Central memory CD8-positive, alpha-beta T cell (primary cell): Measurements from ENCODE around the gene SPATA20.
A peak's percentile ranks its signal among the peaks of the same experiment; 100 is the strongest.

Source experiments
- ATAC-seq: fragments of 150-1000 bp; cut with Tn5 transposase; replicated peaks from 2 replicates; pipeline ENCODE4 v1.10.0; 2022; ENCODE audit warnings: mild to moderate bottlenecking, moderate FRiP score, moderate number of reproducible peaks; ENCODE audit not compliant: poor library complexity, severe bottlenecking; ENCODE audit errors: extremely low read depth
- DNase-seq, 2 donors: peaks; one replicate each; pipeline ENCODE4 v3.0.0; 2021; ENCODE audit warnings: low spot score in 2 of 2
- H3K27ac Mint-ChIP-seq: one replicate; pipeline ENCODE4 v1.8.0; 2022; ENCODE audit warnings: low read depth, mild to moderate bottlenecking, moderate library complexity, mixed read lengths
- H3K27me3 Mint-ChIP-seq: one replicate; pipeline ENCODE4 v1.8.0; 2022; ENCODE audit warnings: mixed read lengths
- H3K36me3 Mint-ChIP-seq: one replicate; pipeline ENCODE4 v1.8.0; 2022; ENCODE audit warnings: mild to moderate bottlenecking, moderate library complexity, mixed read lengths; ENCODE audit not compliant: insufficient read depth
- H3K4me1 Mint-ChIP-seq: one replicate; pipeline ENCODE4 v1.8.0; 2022; ENCODE audit warnings: mixed read lengths
- H3K4me3 Mint-ChIP-seq: one replicate; pipeline ENCODE4 v1.8.0; 2022; ENCODE audit warnings: mild to moderate bottlenecking, moderate library complexity, mixed read lengths
- H3K9me3 Mint-ChIP-seq: one replicate; pipeline ENCODE4 v1.8.0; 2022; ENCODE audit warnings: mixed read lengths

The SPATA20 gene

GRCh38 chr17:50559674-50560184 lies 12.8 kb downstream of the SPATA20 start:
- DNase-seq = no peak
- Mint-ChIP-seq H3K4me3 (peak overlapping the region; percentile 76), H3K36me3 (peaks cover 5% of the 10 kb centered on the region), H3K27ac (no peak overlapping the region), H3K27me3 (peaks cover 62% of the 10 kb centered on the region), H3K9me3 (no peaks in the 10 kb centered on the region), H3K4me1 (peaks cover 22% of the 10 kb centered on the region)
- peak; percentile 13 for ATAC-seq

- H3K36me3 Mint-ChIP-seq = peaks cover 9% of the 10 kb centered on the region
- H3K27ac Mint-ChIP-seq = no peak within 1 kb of the TSS
- ATAC-seq = peak; percentile 90
- H3K4me1 Mint-ChIP-seq = peaks cover 28% of the 10 kb centered on the region
- H3K27me3 Mint-ChIP-seq = peaks cover 68% of the 10 kb centered on the region
- peak; percentile 70 to 76 for DNase-seq
- no peaks in the 10 kb centered on the region for H3K9me3 Mint-ChIP-seq
- H3K4me3 Mint-ChIP-seq = peak within 1 kb of the TSS; percentile 76
These were observed 13.3 kb downstream of the SPATA20 start, which contains the start of gene CACNA1G for GRCh38 chr17:50560185-50560824. Gene CACNA1G (plus strand): TSS chr17:50560715. CDS start chr17:50561460, 745 bp downstream.

GRCh38 chr17:50560931-50561745 lies 14.2 kb downstream of the SPATA20 start:
- Mint-ChIP-seq H3K4me1 (peaks cover 35% of the 10 kb centered on the region), H3K36me3 (peaks cover 16% of the 10 kb centered on the region), H3K4me3 (peak overlapping the region; percentile 76), H3K27me3 (peaks cover 76% of the 10 kb centered on the region), H3K27ac (no peak overlapping the region), H3K9me3 (no peaks in the 10 kb centered on the region)
- DNase-seq (no peak), ATAC-seq (no peak)

GRCh38 chr17:50561746-50562141 lies 14.8 kb downstream of the SPATA20 start:
- DNase-seq (no peak), ATAC-seq (no peak)
- no peak overlapping the region for H3K27ac Mint-ChIP-seq
- peak overlapping the region; percentile 69 for H3K4me3 Mint-ChIP-seq
- H3K36me3 Mint-ChIP-seq = peaks cover 16% of the 10 kb centered on the region
- peaks cover 82% of the 10 kb centered on the region for H3K27me3 Mint-ChIP-seq
- H3K4me1 Mint-ChIP-seq = peaks cover 35% of the 10 kb centered on the region
- H3K9me3 Mint-ChIP-seq = no peaks in the 10 kb centered on the region

- DNase-seq = no peak
- H3K4me3 Mint-ChIP-seq = peak overlapping the region; percentile 69
These were observed 15.5 kb downstream of the SPATA20 start for GRCh38 chr17:50562242-50563091.

GRCh38 chr17:50563092-50563511 lies 16.1 kb downstream of the SPATA20 start:
- ATAC-seq (no peak), DNase-seq (no peak)
- H3K9me3 Mint-ChIP-seq = no peaks in the 10 kb centered on the region
- peaks cover 14% of the 10 kb centered on the region for H3K36me3 Mint-ChIP-seq
- H3K27ac Mint-ChIP-seq = no peak overlapping the region
- H3K27me3 Mint-ChIP-seq = peaks cover 86% of the 10 kb centered on the region
- H3K4me3 Mint-ChIP-seq = no peak overlapping the region
- peaks cover 35% of the 10 kb centered on the region for H3K4me1 Mint-ChIP-seq

More at GRCh38 chr17:50562242-50563091, 15.5 kb downstream of the SPATA20 start:
- H3K9me3 Mint-ChIP-seq = no peaks in the 10 kb centered on the region
- H3K36me3 Mint-ChIP-seq = peaks cover 14% of the 10 kb centered on the region
- H3K27me3 Mint-ChIP-seq = peaks cover 86% of the 10 kb centered on the region
- ATAC-seq = no peak
- H3K4me1 Mint-ChIP-seq = peaks cover 35% of the 10 kb centered on the region
- no peak overlapping the region for H3K27ac Mint-ChIP-seq

- Mint-ChIP-seq H3K4me1 (peaks cover 25% of the 10 kb centered on the region), H3K36me3 (peaks cover 15% of the 10 kb centered on the region), H3K9me3 (no peaks in the 10 kb centered on the region), H3K27ac (no peak overlapping the region), H3K4me3 (no peak overlapping the region), H3K27me3 (peaks cover 75% of the 10 kb centered on the region)
- ATAC-seq (no peak), DNase-seq (no peak)
These were observed 17.9 kb downstream of the SPATA20 start for GRCh38 chr17:50564916-50565315.

GRCh38 chr17:50565402-50566350 lies 18.7 kb downstream of the SPATA20 start:
- Mint-ChIP-seq H3K27ac (peak overlapping the region; percentile 80), H3K4me1 (peaks cover 22% of the 10 kb centered on the region), H3K4me3 (no peak overlapping the region), H3K36me3 (peaks cover 15% of the 10 kb centered on the region), H3K9me3 (no peaks in the 10 kb centered on the region), H3K27me3 (peaks cover 80% of the 10 kb centered on the region)
- DNase-seq (no peak), ATAC-seq (peak; percentile 44)

GRCh38 chr17:50566886-50567285 lies 19.9 kb downstream of the SPATA20 start:
- peaks cover 15% of the 10 kb centered on the region for H3K36me3 Mint-ChIP-seq
- H3K4me1 Mint-ChIP-seq = peaks cover 21% of the 10 kb centered on the region
- ATAC-seq (no peak), DNase-seq (no peak)
- no peak overlapping the region for H3K4me3 Mint-ChIP-seq
- H3K27me3 Mint-ChIP-seq = peaks cover 90% of the 10 kb centered on the region
- no peaks in the 10 kb centered on the region for H3K9me3 Mint-ChIP-seq
- H3K27ac Mint-ChIP-seq = no peak overlapping the region

GRCh38 chr17:50568659-50569058 lies 21.7 kb downstream of the SPATA20 start:
- Mint-ChIP-seq H3K27ac (no peak overlapping the region), H3K27me3 (peaks cover 89% of the 10 kb centered on the region), H3K4me3 (no peak overlapping the region), H3K4me1 (peaks cover 13% of the 10 kb centered on the region), H3K9me3 (no peaks in the 10 kb centered on the region), H3K36me3 (peaks cover 12% of the 10 kb centered on the region)
- ATAC-seq (no peak), DNase-seq (no peak)

GRCh38 chr17:50569592-50569991 lies 22.6 kb downstream of the SPATA20 start:
- no peak overlapping the region for H3K4me3 Mint-ChIP-seq
- peaks cover 13% of the 10 kb centered on the region for H3K4me1 Mint-ChIP-seq
- peaks cover 86% of the 10 kb centered on the region for H3K27me3 Mint-ChIP-seq
- H3K9me3 Mint-ChIP-seq = no peaks in the 10 kb centered on the region
- DNase-seq (no peak), ATAC-seq (no peak)
- no peak overlapping the region for H3K27ac Mint-ChIP-seq
- H3K36me3 Mint-ChIP-seq = peaks cover 12% of the 10 kb centered on the region
